GM12864 (cell line): ENCODE data around the gene PPEF2.

Source experiments
- DNase-seq: peaks from one replicate; pipeline ENCODE4 v3.0.0-alpha.2; 2011; ENCODE audit warnings: low read depth
- H3K4me3 ChIP-seq: 2 replicates; pipeline ENCODE4 v1.5.1; 2011; ENCODE audit warnings: mild to moderate bottlenecking, low read depth, low read length, control low read depth
- CTCF ChIP-seq: IDR thresholded peaks from 2 replicates; pipeline ENCODE4 v1.5.1; 2011; ENCODE audit warnings: low read depth, mild to moderate bottlenecking, moderate library complexity, low read length, control low read depth, inconsistent platforms; ENCODE audit errors: missing control alignments

The PPEF2 gene

GRCh38 chr4:75902352-75902751 is at the start of gene PPEF2:
TSS of gene PPEF2 (minus strand) at chr4:75902452. CDS start at chr4:75896325, 6,127 bp downstream.
- H3K4me3 ChIP-seq, result no peak within 1 kb of the TSS
- DNase-seq, result no peak

GRCh38 chr4:75950213-75950815 is 48.1 kb upstream of the PPEF2 start:
- no peak for DNase-seq
- no peak for TF ChIP-seq CTCF
- H3K4me3 ChIP-seq, result no peak overlapping the region

More at GRCh38 chr4:75902352-75902751, at the start of gene PPEF2:
- TF ChIP-seq CTCF, result no peak

GRCh38 chr4:75948822-75949444 is 46.7 kb upstream of the PPEF2 start:
- TF ChIP-seq CTCF, result no peak
- peak; percentile 40 for DNase-seq
- H3K4me3 ChIP-seq, result no peak overlapping the region

GRCh38 chr4:75940692-75941253 is 38.5 kb upstream of the PPEF2 start, which contains the start of gene NAAA:
TSS of gene NAAA (minus strand) at chr4:75941013. CDS start at chr4:75940949, 64 bp downstream.
- TF ChIP-seq CTCF, result no peak
- peak within 1 kb of the TSS; percentile 62 for H3K4me3 ChIP-seq
- DNase-seq, result no peak

GRCh38 chr4:75939890-75940691 is 37.8 kb upstream of the PPEF2 start:
- DNase-seq, result no peak
- peak overlapping the region; percentile 62 for H3K4me3 ChIP-seq
- no peak for TF ChIP-seq CTCF

- TF ChIP-seq CTCF, result no peak
Observed at GRCh38 chr4:75935628-75936027, 33.4 kb upstream of the PPEF2 start.

More at GRCh38 chr4:75935628-75936027, 33.4 kb upstream of the PPEF2 start:
- DNase-seq, result no peak
- no peak overlapping the region for H3K4me3 ChIP-seq
